Neural crest cell (in vitro differentiated cells): Measurements from ENCODE around the gene JHY. TPM values are rescaled to one million over a fixed set of nuclear protein-coding genes. Genes with fewer than 3 reads are reported as not detected.

Experiments
- DNase-seq: peaks from one replicate; pipeline ENCODE4 v3.0.0; 2021; ENCODE audit warnings: low read depth, mixed read lengths, low spot score
- H3K27ac Mint-ChIP-seq: one replicate; pipeline ENCODE4 v1.8.0; 2021; ENCODE audit warnings: mild to moderate bottlenecking, mixed read lengths; ENCODE audit not compliant: unreplicated experiment
- H3K27me3 Mint-ChIP-seq: 2 replicates; pipeline ENCODE4 v1.8.0; 2021; ENCODE audit warnings: low read depth, mild to moderate bottlenecking, mixed read lengths
- H3K36me3 Mint-ChIP-seq: 2 replicates; pipeline ENCODE4 v1.8.0; 2021; ENCODE audit warnings: low read depth, mild to moderate bottlenecking, mixed read lengths
- H3K4me1 Mint-ChIP-seq: 2 replicates; pipeline ENCODE4 v1.8.0; 2021; ENCODE audit warnings: mixed read lengths
- H3K4me3 Mint-ChIP-seq: one replicate; pipeline ENCODE4 v1.8.0; 2021; ENCODE audit warnings: mild to moderate bottlenecking, mixed read lengths
- H3K9me3 Mint-ChIP-seq: 2 replicates; pipeline ENCODE4 v1.8.0; 2021; ENCODE audit warnings: mixed read lengths
- total RNA-seq: library from RNA; stranded (reverse); gene quantifications from 2 replicates; pipeline ENCODE4 v1.2.1, GENCODE V29; 2021
- TF ChIP-seq, protein P1 (sequence below): fragments of 200-600 bp; sonication (generic); conservative IDR thresholded peaks from 2 replicates; pipeline ENCODE4 v1.5.0; 2021; ENCODE audit warnings: antibody characterized with exemption, mild to moderate bottlenecking

JHY gene
- total RNA-seq, 1 donor from 2014 or later: 1.9 TPM

- no peak for DNase-seq
- Mint-ChIP-seq H3K27me3 (peaks cover 62% of the 10 kb centered on the region), H3K4me3 (no peak overlapping the region), H3K36me3 (no peaks in the 10 kb centered on the region), H3K27ac (no peak overlapping the region), H3K4me1 (no peaks in the 10 kb centered on the region), H3K9me3 (no peaks in the 10 kb centered on the region)
- TF ChIP-seq, protein P1, sequence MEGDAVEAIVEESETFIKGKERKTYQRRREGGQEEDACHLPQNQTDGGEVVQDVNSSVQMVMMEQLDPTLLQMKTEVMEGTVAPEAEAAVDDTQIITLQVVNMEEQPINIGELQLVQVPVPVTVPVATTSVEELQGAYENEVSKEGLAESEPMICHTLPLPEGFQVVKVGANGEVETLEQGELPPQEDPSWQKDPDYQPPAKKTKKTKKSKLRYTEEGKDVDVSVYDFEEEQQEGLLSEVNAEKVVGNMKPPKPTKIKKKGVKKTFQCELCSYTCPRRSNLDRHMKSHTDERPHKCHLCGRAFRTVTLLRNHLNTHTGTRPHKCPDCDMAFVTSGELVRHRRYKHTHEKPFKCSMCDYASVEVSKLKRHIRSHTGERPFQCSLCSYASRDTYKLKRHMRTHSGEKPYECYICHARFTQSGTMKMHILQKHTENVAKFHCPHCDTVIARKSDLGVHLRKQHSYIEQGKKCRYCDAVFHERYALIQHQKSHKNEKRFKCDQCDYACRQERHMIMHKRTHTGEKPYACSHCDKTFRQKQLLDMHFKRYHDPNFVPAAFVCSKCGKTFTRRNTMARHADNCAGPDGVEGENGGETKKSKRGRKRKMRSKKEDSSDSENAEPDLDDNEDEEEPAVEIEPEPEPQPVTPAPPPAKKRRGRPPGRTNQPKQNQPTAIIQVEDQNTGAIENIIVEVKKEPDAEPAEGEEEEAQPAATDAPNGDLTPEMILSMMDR: no peak
Observed at GRCh38 chr11:122995526-122995925, 113.0 kb downstream of the JHY start.

- peaks cover 40% of the 10 kb centered on the region for H3K27me3 Mint-ChIP-seq
- H3K4me3 Mint-ChIP-seq: no peak overlapping the region
- no peaks in the 10 kb centered on the region for H3K9me3 Mint-ChIP-seq
- TF ChIP-seq, protein P1: no peak
- no peak for DNase-seq
- no peaks in the 10 kb centered on the region for H3K36me3 Mint-ChIP-seq
- H3K4me1 Mint-ChIP-seq: no peaks in the 10 kb centered on the region
- no peak overlapping the region for H3K27ac Mint-ChIP-seq
Observed at GRCh38 chr11:122998727-122999366, 116.3 kb downstream of the JHY start.

- TF ChIP-seq, protein P1: no peak
- peaks cover 25% of the 10 kb centered on the region for H3K27me3 Mint-ChIP-seq
- H3K27ac Mint-ChIP-seq: no peak overlapping the region
- no peak overlapping the region for H3K4me3 Mint-ChIP-seq
- no peaks in the 10 kb centered on the region for H3K4me1 Mint-ChIP-seq
- no peaks in the 10 kb centered on the region for H3K9me3 Mint-ChIP-seq
- DNase-seq: no peak
- no peaks in the 10 kb centered on the region for H3K36me3 Mint-ChIP-seq
Observed at GRCh38 chr11:123000721-123001120, 118.2 kb downstream of the JHY start.

- no peak overlapping the region for H3K4me3 Mint-ChIP-seq
- H3K4me1 Mint-ChIP-seq: peaks cover 5% of the 10 kb centered on the region
- H3K27me3 Mint-ChIP-seq: peaks cover 4% of the 10 kb centered on the region
- no peak overlapping the region for H3K27ac Mint-ChIP-seq
- no peaks in the 10 kb centered on the region for H3K9me3 Mint-ChIP-seq
- no peak for DNase-seq
- TF ChIP-seq, protein P1: no peak
- no peaks in the 10 kb centered on the region for H3K36me3 Mint-ChIP-seq
Observed at GRCh38 chr11:123006860-123007542, 124.4 kb downstream of the JHY start.

Other genes starting within 250 kb of the JHY start
- 6.6 and 6.8 TPM in 2 replicates for gene UBASH3B, start 227.0 kb upstream of the JHY start, total RNA-seq
- gene CRTAM, start 44.3 kb upstream of the JHY start, total RNA-seq: not detected in 2 replicates
- not detected in 2 replicates for gene BSX, start 99.1 kb downstream of the JHY start, total RNA-seq
- gene HSPA8, start 179.4 kb downstream of the JHY start, total RNA-seq: 1,559 and 1,580 TPM in 2 replicates